GM12864 (cell line): ENCODE measurements around the gene FBXO10.

Source experiments
- DNase-seq: peaks from one replicate; pipeline ENCODE4 v3.0.0-alpha.2; 2011; ENCODE audit warnings: low read depth
- H3K4me3 ChIP-seq: 2 replicates; pipeline ENCODE4 v1.5.1; 2011; ENCODE audit warnings: mild to moderate bottlenecking, low read depth, low read length, control low read depth
- TF ChIP-seq, protein P1 (sequence below): IDR thresholded peaks from 2 replicates; pipeline ENCODE4 v1.5.1; 2011; ENCODE audit warnings: low read depth, mild to moderate bottlenecking, moderate library complexity, low read length, control low read depth, inconsistent platforms; ENCODE audit errors: missing control alignments

The FBXO10 gene

DNA sequence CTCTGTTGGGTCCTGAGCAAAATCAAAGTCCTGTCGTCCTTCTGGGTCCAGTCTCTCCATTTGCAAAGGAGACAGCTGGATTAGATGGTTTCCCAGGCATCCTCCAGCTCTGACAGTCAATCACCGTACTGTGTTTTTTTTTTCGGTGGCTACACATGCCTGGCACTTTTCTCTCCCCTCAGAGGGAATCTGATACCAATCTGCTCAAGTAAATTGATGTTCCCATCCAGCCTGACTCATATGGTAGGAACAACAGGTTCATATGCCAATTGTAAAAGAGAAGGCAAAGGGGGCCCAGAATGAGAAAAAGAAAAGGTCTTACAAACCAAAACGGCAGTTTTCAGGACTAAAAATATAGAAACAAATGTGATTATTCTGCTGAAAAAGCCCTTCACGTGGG lies 1.2 kb downstream of the FBXO10 start:
- no peak for DNase-seq
- peak overlapping the region; percentile 93 for H3K4me3 ChIP-seq
- TF ChIP-seq, protein P1, sequence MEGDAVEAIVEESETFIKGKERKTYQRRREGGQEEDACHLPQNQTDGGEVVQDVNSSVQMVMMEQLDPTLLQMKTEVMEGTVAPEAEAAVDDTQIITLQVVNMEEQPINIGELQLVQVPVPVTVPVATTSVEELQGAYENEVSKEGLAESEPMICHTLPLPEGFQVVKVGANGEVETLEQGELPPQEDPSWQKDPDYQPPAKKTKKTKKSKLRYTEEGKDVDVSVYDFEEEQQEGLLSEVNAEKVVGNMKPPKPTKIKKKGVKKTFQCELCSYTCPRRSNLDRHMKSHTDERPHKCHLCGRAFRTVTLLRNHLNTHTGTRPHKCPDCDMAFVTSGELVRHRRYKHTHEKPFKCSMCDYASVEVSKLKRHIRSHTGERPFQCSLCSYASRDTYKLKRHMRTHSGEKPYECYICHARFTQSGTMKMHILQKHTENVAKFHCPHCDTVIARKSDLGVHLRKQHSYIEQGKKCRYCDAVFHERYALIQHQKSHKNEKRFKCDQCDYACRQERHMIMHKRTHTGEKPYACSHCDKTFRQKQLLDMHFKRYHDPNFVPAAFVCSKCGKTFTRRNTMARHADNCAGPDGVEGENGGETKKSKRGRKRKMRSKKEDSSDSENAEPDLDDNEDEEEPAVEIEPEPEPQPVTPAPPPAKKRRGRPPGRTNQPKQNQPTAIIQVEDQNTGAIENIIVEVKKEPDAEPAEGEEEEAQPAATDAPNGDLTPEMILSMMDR: no peak

DNA sequence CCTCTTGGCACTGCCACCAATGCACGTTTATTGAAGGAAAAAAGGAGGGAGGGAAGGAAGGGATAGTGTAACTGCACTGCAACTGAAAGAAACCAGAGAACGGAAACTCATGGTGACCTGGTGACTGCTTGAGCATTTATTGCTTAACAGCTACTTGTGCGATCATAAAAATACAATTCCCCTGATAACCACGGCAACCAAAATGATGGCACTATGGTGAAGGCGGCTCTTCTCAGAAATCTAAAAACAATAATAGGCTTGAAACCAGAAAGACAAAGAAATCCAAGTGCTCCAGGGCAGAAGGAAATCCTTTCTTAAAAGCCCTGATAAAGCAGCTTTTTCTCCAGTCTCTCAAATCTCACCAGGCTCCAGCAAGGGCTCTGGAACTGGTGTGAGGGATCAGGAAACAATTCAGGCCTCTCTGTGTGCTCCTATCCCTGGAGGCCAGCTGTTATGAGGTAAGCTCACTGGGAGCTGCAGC lies 1.9 kb downstream of the FBXO10 start:
- no peak for DNase-seq

GRCh38 chr9:37571282-37571681 lies 4.9 kb downstream of the FBXO10 start:
- TF ChIP-seq, protein P1: no peak

More for the DNA sequence above, 1.9 kb downstream of the FBXO10 start:
- no peak overlapping the region for H3K4me3 ChIP-seq
- TF ChIP-seq, protein P1: no peak

GRCh38 chr9:37566716-37567115 lies 9.5 kb downstream of the FBXO10 start:
- TF ChIP-seq, protein P1: no peak
- DNase-seq: no peak
- peak overlapping the region; percentile 0; the same call in 1 of the 2 replicates for H3K4me3 ChIP-seq

More at GRCh38 chr9:37571282-37571681, 4.9 kb downstream of the FBXO10 start:
- no peak for DNase-seq
- no peak overlapping the region for H3K4me3 ChIP-seq

- peak overlapping the region; percentile 6 for H3K4me3 ChIP-seq
- peak; percentile 81 for DNase-seq
- TF ChIP-seq, protein P1: no peak
Observed at GRCh38 chr9:37565661-37566618, 10.2 kb downstream of the FBXO10 start.

GRCh38 chr9:37564916-37565315 lies 11.3 kb downstream of the FBXO10 start:
- no peak overlapping the region for H3K4me3 ChIP-seq
- TF ChIP-seq, protein P1: no peak
- DNase-seq: no peak
